Stimulated activated CD8-positive, alpha-beta memory T cell treated with anti-CD3 and anti-CD28 coated beads, Interleukin-12 subunit alpha, Interleukin-12 subunit beta, amount 100 ng/mL, for 24 hours (primary cell): ENCODE data around the gene BSN.

Experiments used
- DNase-seq: peaks from one replicate; pipeline ENCODE4 v3.0.0-alpha.2; 2020; ENCODE audit errors: extremely low read depth

BSN gene

GRCh38 chr3:49715611-49716121, 161.4 kb downstream of the BSN start:
- DNase-seq, result no peak

- no peak for DNase-seq
Observed at GRCh38 chr3:49716169-49716568, 161.9 kb downstream of the BSN start.

GRCh38 chr3:49716691-49717210, 162.5 kb downstream of the BSN start:
- DNase-seq, result no peak

GRCh38 chr3:49717211-49717958, 163.1 kb downstream of the BSN start:
- no peak for DNase-seq

- DNase-seq, result no peak
Observed at GRCh38 chr3:49717959-49718857, 163.9 kb downstream of the BSN start.

- DNase-seq, result no peak
Observed at GRCh38 chr3:49718858-49719213, 164.6 kb downstream of the BSN start.

- peak; percentile 79 for DNase-seq
Observed at GRCh38 chr3:49719214-49719884, 165.1 kb downstream of the BSN start, which contains the start of gene AMIGO3. AMIGO3 (minus strand) TSS chr3:49719684; CDS start chr3:49719465, 219 bp downstream.
